ENCODE measurements around the gene NPVF. TPM values are rescaled to one million over a fixed set of nuclear protein-coding genes. Genes with fewer than 3 reads are reported as not detected.

NPVF gene
- total RNA-seq, result not detected in 2 replicates

GRCh38 chr7:25228386-25228785 is at the start of gene NPVF:
NPVF (minus strand) TSS chr7:25228486; CDS start chr7:25228439, 47 bp downstream.
- intact Hi-C loops (cut with micrococcal nuclease), result no loop called here

GRCh38 chr7:25272265-25272664 is 44.0 kb upstream of the NPVF start:
- intact Hi-C loops (cut with micrococcal nuclease), result no loop called here

GRCh38 chr7:25263337-25263736 is 35.1 kb upstream of the NPVF start:
- intact Hi-C loops (cut with micrococcal nuclease), result no loop called here

GRCh38 chr7:25262586-25262985 is 34.3 kb upstream of the NPVF start:
- intact Hi-C loops (cut with micrococcal nuclease), result no loop called here

GRCh38 chr7:25261545-25262140 is 33.4 kb upstream of the NPVF start:
- intact Hi-C loops (cut with micrococcal nuclease), result loop anchor here (1.0 kb wide), 3 partner anchors 81 to 235 kb away; partner anchors contain the start of gene CYCS

- intact Hi-C loops (cut with micrococcal nuclease), result loop anchor here (1.0 kb wide), 3 partner anchors 81 to 235 kb away; partner anchors contain the start of gene CYCS
Observed at GRCh38 chr7:25260862-25261494, 32.7 kb upstream of the NPVF start.

GRCh38 chr7:25259487-25260243 is 31.4 kb upstream of the NPVF start:
- intact Hi-C loops (cut with micrococcal nuclease), result loop anchor here (1.0 kb wide), 3 partner anchors 130 to 592 kb away; no protein-coding TSS in a partner anchor

GRCh38 chr7:25256333-25256819 is 28.1 kb upstream of the NPVF start:
- intact Hi-C loops (cut with micrococcal nuclease), result no loop called here

GRCh38 chr7:25255611-25256332 is 27.5 kb upstream of the NPVF start:
- intact Hi-C loops (cut with micrococcal nuclease), result no loop called here

GRCh38 chr7:25254604-25255003 is 26.3 kb upstream of the NPVF start:
- intact Hi-C loops (cut with micrococcal nuclease), result no loop called here

GRCh38 chr7:25253714-25254113 is 25.4 kb upstream of the NPVF start:
- intact Hi-C loops (cut with micrococcal nuclease), result no loop called here

GRCh38 chr7:25250386-25250785 is 22.1 kb upstream of the NPVF start:
- intact Hi-C loops (cut with micrococcal nuclease), result no loop called here

- intact Hi-C loops (cut with micrococcal nuclease), result no loop called here
Observed at GRCh38 chr7:25249772-25250171, 21.5 kb upstream of the NPVF start.

- intact Hi-C loops (cut with micrococcal nuclease), result no loop called here
Observed at GRCh38 chr7:25246306-25246705, 18.0 kb upstream of the NPVF start.

- intact Hi-C loops (cut with micrococcal nuclease), result no loop called here
Observed at GRCh38 chr7:25244254-25245033, 16.2 kb upstream of the NPVF start.

GRCh38 chr7:25242678-25243077 is 14.4 kb upstream of the NPVF start:
- intact Hi-C loops (cut with micrococcal nuclease), result no loop called here

- intact Hi-C loops (cut with micrococcal nuclease), result no loop called here
Observed at GRCh38 chr7:25240896-25241295, 12.6 kb upstream of the NPVF start.

- intact Hi-C loops (cut with micrococcal nuclease), result no loop called here
Observed at GRCh38 chr7:25240340-25240739, 12.1 kb upstream of the NPVF start.

GRCh38 chr7:25239888-25240287 is 11.6 kb upstream of the NPVF start:
- intact Hi-C loops (cut with micrococcal nuclease), result no loop called here

- intact Hi-C loops (cut with micrococcal nuclease), result no loop called here
Observed at GRCh38 chr7:25238066-25238725, 9.9 kb upstream of the NPVF start.

Data from T-helper 1 cell treated with Interleukin-12 subunit alpha and Interleukin-12 subunit beta and Interleukin-4 antibody, amounts not matched to agents 30 ng/mL and 1 ng/mL, for 36 hours (primary cell).